WERI-Rb-1 (cell line): ENCODE measurements around the gene RASGRF2.
A peak's percentile ranks its signal among the peaks of the same experiment; 100 is the strongest.

Source experiments
- DNase-seq: peaks from one replicate; pipeline ENCODE4 v3.0.0-alpha.2; 2020
- H3K27ac ChIP-seq: fragments of 250-450 bp; sonication (Bioruptor Pico); 2 replicates; pipeline ENCODE4 v1.5.1; 2020; ENCODE audit warnings: mild to moderate bottlenecking, moderate library complexity
- H3K27me3 ChIP-seq: fragments of 250-450 bp; sonication (Bioruptor Pico); 2 replicates; pipeline ENCODE4 v1.5.1; 2021; ENCODE audit warnings: mild to moderate bottlenecking, low read depth, moderate library complexity; ENCODE audit not compliant: insufficient read depth, severe bottlenecking
- H3K36me3 ChIP-seq: fragments of 250-450 bp; sonication (Bioruptor Pico); 2 replicates; pipeline ENCODE4 v1.5.1; 2020; ENCODE audit warnings: mild to moderate bottlenecking, moderate library complexity
- H3K4me3 ChIP-seq: 2 replicates; pipeline ENCODE4 v1.5.1; 2011; ENCODE audit warnings: low read depth, mild to moderate bottlenecking, control low read depth, low read length
- H3K9me3 ChIP-seq: fragments of 250-450 bp; sonication (Bioruptor Pico); 2 replicates; pipeline ENCODE4 v1.5.1; 2021; ENCODE audit warnings: mild to moderate bottlenecking, moderate library complexity; ENCODE audit not compliant: severe bottlenecking
- CTCF ChIP-seq: IDR thresholded peaks from 2 replicates; pipeline ENCODE4 v1.5.1; 2011; ENCODE audit warnings: low read depth, mild to moderate bottlenecking, control low read depth, inconsistent platforms, low read length

The RASGRF2 gene

GRCh38 chr5:81230416-81230815, 270.3 kb downstream of the RASGRF2 start:
- no peaks in the 10 kb centered on the region for H3K9me3 ChIP-seq
- H3K27ac ChIP-seq: no peak overlapping the region
- H3K4me3 ChIP-seq: no peak overlapping the region
- H3K36me3 ChIP-seq: peaks cover 3% of the 10 kb centered on the region; the same call in 1 of the 2 replicates
- DNase-seq: no peak
- no peak for TF ChIP-seq CTCF
- no peaks in the 10 kb centered on the region for H3K27me3 ChIP-seq

- TF ChIP-seq CTCF: no peak
- no peak for DNase-seq
- peak overlapping the region; percentile 49; the same call in 1 of the 2 replicates for H3K27ac ChIP-seq
- H3K4me3 ChIP-seq: peak overlapping the region; percentile 62
- no peaks in the 10 kb centered on the region for H3K36me3 ChIP-seq
- H3K27me3 ChIP-seq: no peaks in the 10 kb centered on the region
- no peaks in the 10 kb centered on the region for H3K9me3 ChIP-seq
These were observed 272.4 kb downstream of the RASGRF2 start for GRCh38 chr5:81232464-81233079.

GRCh38 chr5:81233080-81233634, 273.0 kb downstream of the RASGRF2 start, which contains the start of gene CKMT2:
CKMT2 (plus strand) TSS chr5:81233322; CDS start chr5:81251133, 17,811 bp downstream.
- no peaks in the 10 kb centered on the region for H3K27me3 ChIP-seq
- no peak for TF ChIP-seq CTCF
- H3K36me3 ChIP-seq: no peaks in the 10 kb centered on the region
- peak within 1 kb of the TSS; percentile 62 for H3K4me3 ChIP-seq
- H3K9me3 ChIP-seq: no peaks in the 10 kb centered on the region
- peak; percentile 89 for DNase-seq
- peak within 1 kb of the TSS; percentile 49 for H3K27ac ChIP-seq

- no peak overlapping the region for H3K27ac ChIP-seq
- DNase-seq: no peak
- no peak for TF ChIP-seq CTCF
These were observed 274.1 kb downstream of the RASGRF2 start for GRCh38 chr5:81234299-81234698.

GRCh38 chr5:81234801-81235200, 274.6 kb downstream of the RASGRF2 start:
- H3K4me3 ChIP-seq: no peak overlapping the region
- no peak for DNase-seq
- TF ChIP-seq CTCF: no peak

More at GRCh38 chr5:81234299-81234698, 274.1 kb downstream of the RASGRF2 start:
- Histone ChIP-seq H3K36me3 (no peaks in the 10 kb centered on the region), H3K9me3 (no peaks in the 10 kb centered on the region), H3K27me3 (no peaks in the 10 kb centered on the region), H3K4me3 (no peak overlapping the region)

More at GRCh38 chr5:81234801-81235200, 274.6 kb downstream of the RASGRF2 start:
- Histone ChIP-seq H3K27me3 (no peaks in the 10 kb centered on the region), H3K36me3 (no peaks in the 10 kb centered on the region), H3K27ac (no peak overlapping the region), H3K9me3 (no peaks in the 10 kb centered on the region)
